H1 (cell line): ENCODE measurements around the gene COMMD1.

Experiments used
- ATF2 ChIP-seq: IDR thresholded peaks from 2 replicates; pipeline ENCODE4 v1.6.1; 2012; ENCODE audit warnings: low read length, inconsistent platforms
- CTCF ChIP-seq, 3 experiments: IDR thresholded peaks; 1 replicate in 2 of 3; 2 replicates in 1 of 3; pipeline versions ENCODE4 v1.5.1 to v1.6.1; 2011; ENCODE audit warnings: low read length in 3 of 3, mild to moderate bottlenecking in 3 of 3, inconsistent platforms in 2 of 3, low read depth in 1 of 3, moderate library complexity in 1 of 3; ENCODE audit not compliant: insufficient read depth in 1 of 3; ENCODE audit errors: control extremely low read depth in 1 of 3
- KDM1A ChIP-seq: fragments of 200-600, 300-600 bp; sonication (generic); IDR thresholded peaks from 2 replicates; pipeline ENCODE4 v1.7.1; 2016; ENCODE audit warnings: mild to moderate bottlenecking, low read length, borderline replicate concordance
- NRF1 ChIP-seq: IDR thresholded peaks from 2 replicates; pipeline ENCODE4 v1.6.1; 2011; ENCODE audit warnings: mild to moderate bottlenecking, low read depth, low read length, improper control_type of control experiment
- POLR2A ChIP-seq, 2 experiments: IDR thresholded peaks; 1 replicate in 1 of 2; 2 replicates in 1 of 2; pipeline ENCODE4 v1.6.1; 2011; ENCODE audit warnings: low read depth in 2 of 2, low read length in 2 of 2, mild to moderate bottlenecking in 2 of 2; ENCODE audit errors: control extremely low read depth in 1 of 2

- TF ChIP-seq ATF2: no peak
- peak in 1 of 3 experiments; percentile 23; a peak in 1 of 4 replicates for TF ChIP-seq CTCF (IDR thresholded peaks at IDR 0.05; ENCODE audit: control extremely low read depth in 1 of 3, insufficient read depth in 1 of 3, low read depth in 1 of 3, low read length in 3 of 3)
- no peak for TF ChIP-seq KDM1A
- no peak for TF ChIP-seq NRF1
- TF ChIP-seq POLR2A (IDR thresholded peaks at IDR 0.05; ENCODE audit: control extremely low read depth in 1 of 2, low read depth in 2 of 2, low read length in 2 of 2): no peak
Measured at GRCh38 chr2:61910603-61911002, 5.1 kb downstream of the COMMD1 start.
